Measurements from ENCODE around the gene TXNDC11.

GRCh38 chr16:11715246-11715947, 27.3 kb downstream of the TXNDC11 start:
- TF ChIP-seq CTCF (IDR thresholded peaks at IDR 0.05) (no peak), POLR2A (IDR thresholded peaks at IDR 0.05) (no peak)

All from vagina (tissue), 2 donors.